ENCODE results near the gene SLIT3.
A peak's percentile ranks its signal among the peaks of the same experiment; 100 is the strongest.

Gene SLIT3

GRCh38 chr5:168714046-168714445 is 586.9 kb downstream of the SLIT3 start:
- no peak for DNase-seq

DNA sequence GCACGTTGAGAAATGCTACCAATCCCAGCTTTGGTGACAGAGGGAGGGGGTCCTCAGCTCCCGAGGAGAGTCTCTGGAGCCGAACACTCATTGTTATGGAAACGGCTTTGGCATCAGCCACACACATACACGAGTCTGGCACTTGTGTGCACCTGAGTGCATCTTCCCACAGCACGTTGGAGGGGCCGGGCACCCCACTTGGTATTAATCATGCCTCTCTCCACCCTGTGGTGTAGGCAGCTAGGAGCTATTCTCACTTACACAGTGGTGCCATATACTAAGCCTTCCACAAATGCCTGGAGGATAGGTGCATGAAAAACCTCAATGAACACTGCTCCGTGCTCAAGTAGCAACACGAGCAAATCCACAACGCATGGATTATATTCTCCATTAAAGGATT is 587.9 kb downstream of the SLIT3 start:
- no peak for DNase-seq

- no peak for DNase-seq
Observed at GRCh38 chr5:168712280-168712924, 588.5 kb downstream of the SLIT3 start.

DNA sequence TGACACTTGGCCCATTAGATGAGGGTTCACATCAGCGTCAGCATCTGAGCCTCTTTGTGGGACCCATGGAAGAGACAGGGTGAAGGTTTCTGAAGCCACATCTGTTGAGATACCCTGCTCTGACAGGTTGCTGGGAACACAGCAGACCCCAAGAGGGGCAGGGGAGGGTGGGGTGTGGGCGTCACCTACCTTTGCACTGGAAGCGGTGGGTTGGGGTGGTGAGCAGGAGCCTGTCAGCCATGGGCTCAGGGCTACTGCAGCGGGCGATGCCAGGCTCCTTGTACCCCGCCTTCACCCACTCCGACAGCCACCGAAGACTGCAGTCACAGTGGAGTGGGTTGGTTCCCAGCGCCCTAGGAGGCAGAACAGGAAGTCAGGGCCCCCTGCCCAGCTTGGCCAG is 590.2 kb downstream of the SLIT3 start:
- no peak for DNase-seq

- no peak for DNase-seq
Observed at GRCh38 chr5:168707716-168708695, 592.9 kb downstream of the SLIT3 start.

DNA sequence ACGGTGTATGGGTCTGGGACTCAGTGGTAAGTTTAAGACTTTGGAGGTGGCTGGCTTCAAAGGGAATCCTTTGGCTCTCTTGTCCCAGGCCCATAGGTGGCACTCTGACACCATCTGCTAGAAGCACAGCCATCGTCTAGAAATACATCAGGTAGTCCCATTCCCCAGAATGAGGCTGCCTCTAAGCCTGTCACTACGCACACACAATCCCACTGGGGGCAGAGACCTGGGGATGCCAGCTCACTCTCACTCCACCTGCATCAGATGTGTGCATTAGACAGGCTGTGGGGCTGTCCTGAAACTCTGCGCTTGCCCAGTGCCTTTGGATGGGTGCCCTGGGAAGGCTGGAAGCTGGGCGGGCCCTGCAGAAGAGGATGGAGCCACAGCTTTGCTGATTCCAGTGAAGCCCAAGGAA is 594.3 kb downstream of the SLIT3 start:
- no peak for DNase-seq

GRCh38 chr5:168705321-168705720 is 595.6 kb downstream of the SLIT3 start:
- DNase-seq: no peak

DNA sequence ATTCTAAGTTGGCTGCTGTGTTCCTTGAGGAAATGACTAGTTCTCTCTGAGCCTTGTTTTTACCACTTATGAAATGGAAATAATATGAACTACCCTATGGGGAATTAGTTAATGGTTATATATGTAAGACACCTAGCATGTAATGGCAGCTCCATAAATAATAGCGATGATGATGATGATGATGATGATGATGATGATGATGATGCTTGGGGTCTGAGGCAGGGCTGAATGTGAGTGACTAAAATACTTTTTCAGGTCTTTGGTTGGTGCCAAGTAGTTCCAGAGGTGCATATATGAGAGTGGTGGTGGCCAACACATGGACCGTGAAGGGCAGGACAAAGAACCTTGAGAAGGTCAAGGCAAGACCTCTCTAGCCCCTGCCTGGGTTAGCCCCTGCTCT is 598.4 kb downstream of the SLIT3 start:
- DNase-seq: no peak

- DNase-seq: no peak
Observed at GRCh38 chr5:168701641-168702040, 599.3 kb downstream of the SLIT3 start.

GRCh38 chr5:168699002-168699401 is 601.9 kb downstream of the SLIT3 start:
- no peak for DNase-seq

GRCh38 chr5:168697034-168697720 is 603.8 kb downstream of the SLIT3 start:
- DNase-seq: no peak

DNA sequence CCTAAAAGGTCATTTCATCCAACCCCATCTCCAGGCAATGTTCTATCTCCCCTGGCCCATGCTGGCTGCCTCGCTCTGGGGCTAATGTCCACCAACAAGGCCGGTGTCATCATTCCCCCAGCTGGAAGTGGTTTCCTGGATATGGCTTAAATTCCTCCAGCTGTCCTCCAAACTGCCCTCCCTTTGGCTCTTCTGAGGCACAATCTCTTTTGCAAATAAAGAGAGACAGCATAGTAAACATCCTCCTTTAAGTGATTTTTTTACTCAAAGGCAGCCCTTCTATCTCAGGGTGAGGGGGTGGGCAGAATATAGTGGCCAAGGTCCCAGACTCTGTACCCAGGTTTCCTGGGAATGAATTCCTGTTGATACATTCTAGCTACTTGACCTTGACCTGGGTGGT is 604.3 kb downstream of the SLIT3 start:
- no peak for DNase-seq

- no peak for DNase-seq
Observed at GRCh38 chr5:168695301-168695835, 605.6 kb downstream of the SLIT3 start.

GRCh38 chr5:168694289-168694688 is 606.6 kb downstream of the SLIT3 start:
- DNase-seq: no peak

DNA sequence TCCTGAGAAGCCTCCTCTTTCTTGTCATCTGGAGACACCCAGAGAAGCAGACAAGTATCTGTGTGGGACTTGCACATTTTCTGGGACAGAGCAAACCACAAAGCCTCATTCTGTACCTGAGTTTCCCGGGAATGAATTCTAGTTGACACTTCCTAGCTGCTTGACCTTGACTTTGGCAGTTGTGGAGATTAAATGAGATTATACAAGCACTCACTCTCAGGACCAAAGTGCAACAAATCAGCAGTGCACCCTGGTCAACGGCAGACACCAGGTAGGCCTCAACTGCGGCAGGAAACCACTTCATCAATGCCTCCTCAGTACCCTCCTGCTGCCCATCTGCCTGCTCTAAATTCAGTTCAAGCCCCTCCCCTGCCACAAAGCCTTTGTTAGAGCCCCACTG is 607.1 kb downstream of the SLIT3 start:
- no peak for DNase-seq

DNA sequence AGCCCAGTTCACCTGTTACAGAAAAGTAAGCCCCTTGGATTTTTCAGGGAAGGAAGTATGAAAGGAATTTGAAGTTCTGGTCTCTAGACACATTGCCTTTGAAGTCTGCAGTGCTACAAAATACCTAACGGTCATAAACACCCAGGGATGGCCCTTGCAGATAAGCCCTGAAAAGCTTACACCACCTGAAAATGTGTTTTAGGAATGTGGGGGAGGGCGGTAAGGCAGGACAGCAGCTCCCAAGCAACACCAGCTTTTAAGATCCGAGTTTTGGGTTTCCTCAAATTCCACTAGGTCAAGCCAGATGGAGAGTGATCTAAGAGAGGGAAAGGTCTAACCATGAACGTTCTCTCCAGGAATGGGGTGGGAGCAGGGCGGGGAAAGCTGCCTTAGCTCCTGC is 607.6 kb downstream of the SLIT3 start:
- DNase-seq: no peak

DNA sequence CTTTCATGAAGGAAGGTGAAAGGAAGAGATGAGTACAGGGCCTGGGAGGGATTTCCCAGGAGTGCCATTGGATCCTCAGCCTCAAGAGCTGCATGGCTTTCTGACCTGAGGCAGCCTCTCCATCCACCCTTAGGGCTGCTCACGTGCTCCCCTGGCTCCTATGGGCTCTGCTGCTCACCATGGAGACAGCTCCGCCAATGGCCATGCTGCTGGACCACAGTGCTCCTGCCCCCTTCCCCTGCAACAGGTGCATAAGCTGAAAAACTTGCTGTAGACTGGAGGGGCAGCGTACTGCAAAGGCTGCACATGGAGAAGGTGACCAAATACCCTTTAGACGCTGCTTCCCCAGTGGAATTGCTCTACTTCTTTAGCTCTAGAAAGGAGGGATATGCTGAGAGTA is 609.0 kb downstream of the SLIT3 start:
- DNase-seq: no peak

DNA sequence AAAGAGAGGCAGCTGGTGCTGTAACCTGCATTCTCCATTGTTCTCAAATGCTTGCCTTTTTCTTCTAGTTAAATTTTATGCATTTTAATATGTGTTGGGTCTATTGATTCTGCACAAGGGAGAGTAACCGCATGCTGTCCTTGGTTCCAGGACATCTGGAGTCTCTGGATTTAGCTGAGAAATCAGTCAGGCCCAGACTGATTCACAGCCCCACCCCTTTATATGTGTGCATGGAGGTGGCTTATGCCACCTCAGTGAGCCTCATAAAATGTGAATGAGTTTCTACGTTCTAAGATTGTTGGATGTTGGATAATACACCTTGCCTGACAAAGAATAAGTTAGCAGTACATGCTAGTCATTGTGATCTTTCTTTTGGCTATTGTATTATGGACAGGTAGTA is 611.7 kb downstream of the SLIT3 start:
- DNase-seq: no peak

- no peak for DNase-seq
Observed at GRCh38 chr5:168686837-168687236, 614.1 kb downstream of the SLIT3 start.

GRCh38 chr5:168685566-168685965 is 615.4 kb downstream of the SLIT3 start:
- DNase-seq: no peak

DNA sequence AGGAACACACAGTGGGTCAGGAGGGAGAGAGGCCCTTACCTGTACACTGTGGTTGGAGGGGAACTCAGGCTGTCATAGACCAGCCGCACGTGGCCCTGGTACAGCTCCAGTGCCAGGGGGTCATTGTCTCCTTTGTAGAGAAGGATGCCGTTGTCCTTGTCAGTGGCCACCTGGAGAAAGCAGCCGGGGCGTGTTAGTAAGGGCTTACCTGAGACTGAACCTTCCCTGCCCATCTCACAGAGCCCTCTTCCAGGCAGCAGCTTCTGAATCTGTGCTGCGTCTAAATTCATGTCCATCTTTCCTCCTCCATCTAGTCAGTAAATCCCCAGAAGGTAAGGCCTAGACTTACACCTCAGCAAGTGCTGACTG is 617.0 kb downstream of the SLIT3 start:
- no peak for DNase-seq

GRCh38 chr5:168683247-168683926 is 617.6 kb downstream of the SLIT3 start:
- DNase-seq: peak in 1 of 4 experiments; percentile 15

Data from activated naive CD4-positive, alpha-beta T cell (primary cell).